GM19238 (cell line): Measurements from ENCODE around the gene NPLOC4.

Source experiments
- DNase-seq: peaks from one replicate; pipeline ENCODE4 v3.0.0; 2011; ENCODE audit warnings: low spot score; ENCODE audit not compliant: insufficient read length

The NPLOC4 gene

GRCh38 chr17:81520021-81520901 is 116.7 kb downstream of the NPLOC4 start:
- no peak for DNase-seq

GRCh38 chr17:81519284-81520020 is 117.5 kb downstream of the NPLOC4 start:
- peak; percentile 74 for DNase-seq

- no peak for DNase-seq
Observed at GRCh38 chr17:81518785-81519283, 118.1 kb downstream of the NPLOC4 start.

- DNase-seq = no peak
Observed at GRCh38 chr17:81518113-81518784, 118.7 kb downstream of the NPLOC4 start.

- peak; percentile 92 for DNase-seq
Observed at GRCh38 chr17:81517339-81518112, 119.4 kb downstream of the NPLOC4 start.

GRCh38 chr17:81517009-81517338 is 119.9 kb downstream of the NPLOC4 start:
- no peak for DNase-seq

- DNase-seq = no peak
Observed at GRCh38 chr17:81516439-81516838, 120.5 kb downstream of the NPLOC4 start.

GRCh38 chr17:81515530-81516041 is 121.3 kb downstream of the NPLOC4 start:
- DNase-seq = no peak

- DNase-seq = peak; percentile 61
Observed at GRCh38 chr17:81514739-81515529, 122.0 kb downstream of the NPLOC4 start.

- no peak for DNase-seq
Observed at GRCh38 chr17:81514489-81514738, 122.5 kb downstream of the NPLOC4 start.

GRCh38 chr17:81513753-81514488 is 123.0 kb downstream of the NPLOC4 start:
- DNase-seq = no peak

GRCh38 chr17:81513372-81513752 is 123.5 kb downstream of the NPLOC4 start:
- no peak for DNase-seq

GRCh38 chr17:81512562-81513371 is 124.1 kb downstream of the NPLOC4 start, which contains the start of gene ACTG1:
ACTG1 (minus strand) TSS chr17:81512799; CDS start chr17:81512354, 445 bp downstream.
- peak; percentile 92 for DNase-seq

- DNase-seq = no peak
Observed at GRCh38 chr17:81511804-81512561, 124.9 kb downstream of the NPLOC4 start.

- no peak for DNase-seq
Observed at GRCh38 chr17:81511554-81511803, 125.4 kb downstream of the NPLOC4 start.

- DNase-seq = no peak
Observed at GRCh38 chr17:81510785-81511553, 125.9 kb downstream of the NPLOC4 start.

- no peak for DNase-seq
Observed at GRCh38 chr17:81509972-81510784, 126.7 kb downstream of the NPLOC4 start.
